Measurements from ENCODE around the gene SIN3A. TPM values are rescaled to one million over a fixed set of nuclear protein-coding genes. Genes with fewer than 3 reads are reported as not detected.

Gene SIN3A
- total and polyA plus RNA-seq, 2 donors (not counting 1 experiment from before 2014, with no cell fraction given), result 32.0 to 153 TPM

DNA sequence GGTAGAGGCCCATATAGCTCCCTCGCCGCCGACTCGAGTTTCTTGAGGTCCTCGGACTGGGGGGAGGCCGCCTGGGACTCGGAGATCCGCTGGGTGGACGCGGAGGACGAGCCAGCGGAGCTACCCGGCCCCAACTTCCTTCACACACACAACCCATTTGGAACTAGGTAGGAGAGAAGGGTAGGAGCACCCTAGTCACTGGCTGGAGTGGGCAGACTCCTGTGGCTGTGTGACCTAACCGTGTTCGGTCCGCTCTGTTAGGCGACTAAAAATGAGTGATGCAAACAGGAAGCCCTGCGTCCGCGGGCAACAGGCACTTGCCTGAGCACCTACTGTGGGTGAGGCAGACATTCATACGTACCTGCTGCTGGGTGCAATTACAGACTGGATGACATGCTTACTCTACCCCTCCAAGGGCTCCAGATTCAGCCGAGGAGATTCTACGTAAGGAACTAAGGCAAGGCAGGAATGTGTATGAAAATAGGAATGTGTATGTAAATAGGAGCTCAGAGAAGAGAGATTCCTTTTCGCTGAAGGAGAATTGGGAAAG lies 4.6 kb upstream of the SIN3A start:
- H3K27me3 ChIP-seq (replicated peaks in 1 of 4; ENCODE audit: control extremely low read depth in 1 of 4, control insufficient read depth in 3 of 4, insufficient read depth in 4 of 4, low read length in 3 of 4), result no peaks in the 10 kb centered on the region
- no peaks in the 10 kb centered on the region for H3K36me3 ChIP-seq (replicated peaks in 1 of 2; ENCODE audit: control extremely low read depth in 1 of 2, control insufficient read depth in 1 of 2, extremely low read depth in 1 of 2, insufficient read depth in 2 of 2, low read length in 1 of 2)
- intact Hi-C loops (cut with micrococcal nuclease), result loop anchor here (2.0 to 10.0 kb wide), 2 partner anchors 123 to 251 kb away; partner anchors contain the start of genes C15orf39 and PTPN9
- H3K9ac ChIP-seq (ENCODE audit: low read length), result peak overlapping the region; percentile 96
- TF ChIP-seq, protein P1, sequence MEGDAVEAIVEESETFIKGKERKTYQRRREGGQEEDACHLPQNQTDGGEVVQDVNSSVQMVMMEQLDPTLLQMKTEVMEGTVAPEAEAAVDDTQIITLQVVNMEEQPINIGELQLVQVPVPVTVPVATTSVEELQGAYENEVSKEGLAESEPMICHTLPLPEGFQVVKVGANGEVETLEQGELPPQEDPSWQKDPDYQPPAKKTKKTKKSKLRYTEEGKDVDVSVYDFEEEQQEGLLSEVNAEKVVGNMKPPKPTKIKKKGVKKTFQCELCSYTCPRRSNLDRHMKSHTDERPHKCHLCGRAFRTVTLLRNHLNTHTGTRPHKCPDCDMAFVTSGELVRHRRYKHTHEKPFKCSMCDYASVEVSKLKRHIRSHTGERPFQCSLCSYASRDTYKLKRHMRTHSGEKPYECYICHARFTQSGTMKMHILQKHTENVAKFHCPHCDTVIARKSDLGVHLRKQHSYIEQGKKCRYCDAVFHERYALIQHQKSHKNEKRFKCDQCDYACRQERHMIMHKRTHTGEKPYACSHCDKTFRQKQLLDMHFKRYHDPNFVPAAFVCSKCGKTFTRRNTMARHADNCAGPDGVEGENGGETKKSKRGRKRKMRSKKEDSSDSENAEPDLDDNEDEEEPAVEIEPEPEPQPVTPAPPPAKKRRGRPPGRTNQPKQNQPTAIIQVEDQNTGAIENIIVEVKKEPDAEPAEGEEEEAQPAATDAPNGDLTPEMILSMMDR (IDR thresholded peaks at IDR 0.05), result no peak
- no peak for TF ChIP-seq EZH2 (IDR thresholded peaks at IDR 0.05; ENCODE audit: borderline replicate concordance, insufficient read depth, low read depth, low read length, poor library complexity, severe bottlenecking)
- peak overlapping the region; percentile 90 to 95 for H3K27ac ChIP-seq (ENCODE audit: low read length in 2 of 2)
- no peak for ATAC-seq (ENCODE audit: low read depth)
- H3K4me3 ChIP-seq (ENCODE audit: control extremely low read depth in 1 of 5, extremely low read depth in 1 of 5, insufficient read depth in 1 of 5, low read depth in 2 of 5, low read length in 4 of 5), result peak overlapping the region; percentile 75 to 99 (median 97)
- H2AFZ ChIP-seq (ENCODE audit: insufficient read depth, low read depth, low read length, poor library complexity, severe bottlenecking), result peak overlapping the region; percentile 92
- Mint-ChIP-seq H3K9me3 (ENCODE audit: insufficient read depth) (no peaks in the 10 kb centered on the region), H3K4me3 (peak overlapping the region; percentile 93), H3K4me1 (peaks cover 27% of the 10 kb centered on the region), H3K27ac (peak overlapping the region; percentile 94), H3K27me3 (no peaks in the 10 kb centered on the region)
- DNase-seq, result peak; percentile 75
- H3K4me2 ChIP-seq (replicated peaks; ENCODE audit: low read depth, low read length, poor library complexity, severe bottlenecking), result peak overlapping the region; percentile 91
- ChIA-PET POLR2A (interaction anchor here (0.8 to 6.4 kb wide), 6 partner anchors 10 to 666 kb away, joined by 3 to 62 read pairs (median 14); partner anchors contain the start of genes IMP3, MAN2C1, PTPN9 and SNUPN), CTCF (interaction anchor here (0.6 to 6.5 kb wide), 5 partner anchors 10 to 191 kb away, joined by 3 to 51 read pairs (median 5); partner anchors contain the start of genes MAN2C1 and PTPN9)
- peaks cover 4% of the 10 kb centered on the region for H4K20me1 ChIP-seq (ENCODE audit: control insufficient read depth, insufficient read depth, low read length, poor library complexity, severe bottlenecking)
- H3K4me1 ChIP-seq (ENCODE audit: control insufficient read depth in 2 of 2, insufficient read depth in 2 of 2, low read length in 2 of 2), result peaks cover 9 to 25% of the 10 kb centered on the region in 2 donors
- H3K9me3 ChIP-seq (ENCODE audit: control extremely low read depth in 1 of 3, control insufficient read depth in 2 of 3, insufficient read depth in 1 of 3, low read length in 2 of 3), result no peaks in the 10 kb centered on the region
- H3K79me2 ChIP-seq (ENCODE audit: control insufficient read depth, insufficient read depth, low read length), result no peaks in the 10 kb centered on the region
- 6% methylated on average over 13 of the region's 24 CpGs for WGBS (ENCODE audit: insufficient coverage)
